ENCODE measurements around the gene NRSN2.
A peak's percentile ranks its signal among the peaks of the same experiment; 100 is the strongest.

The NRSN2 gene

GRCh38 chr20:358891-359555 lies 12.1 kb downstream of the NRSN2 start:
- no peak for TF ChIP-seq CTCF (IDR thresholded peaks at IDR 0.05; ENCODE audit: insufficient read depth, low read depth, low read length, missing control alignments)
- no peak overlapping the region for H3K4me3 ChIP-seq (ENCODE audit: low read depth, low read length)
- DNase-seq (ENCODE audit: low read depth): no peak

- DNase-seq (ENCODE audit: low read depth): peak; percentile 61
- no peak for TF ChIP-seq CTCF (IDR thresholded peaks at IDR 0.05; ENCODE audit: insufficient read depth, low read depth, low read length, missing control alignments)
- no peak overlapping the region for H3K4me3 ChIP-seq (ENCODE audit: low read depth, low read length)
Observed at GRCh38 chr20:361561-361960, 14.7 kb downstream of the NRSN2 start.

- TF ChIP-seq CTCF (IDR thresholded peaks at IDR 0.05; ENCODE audit: insufficient read depth, low read depth, low read length, missing control alignments): peak; percentile 36
- H3K4me3 ChIP-seq (ENCODE audit: low read depth, low read length): no peak overlapping the region
- DNase-seq (ENCODE audit: low read depth): peak; percentile 68
Observed at GRCh38 chr20:362271-363254, 15.7 kb downstream of the NRSN2 start.

GRCh38 chr20:363319-364078 lies 16.6 kb downstream of the NRSN2 start:
- DNase-seq (ENCODE audit: low read depth): no peak
- no peak for TF ChIP-seq CTCF (IDR thresholded peaks at IDR 0.05; ENCODE audit: insufficient read depth, low read depth, low read length, missing control alignments)
- no peak overlapping the region for H3K4me3 ChIP-seq (ENCODE audit: low read depth, low read length)

- DNase-seq (ENCODE audit: low read depth): no peak
- no peak overlapping the region for H3K4me3 ChIP-seq (ENCODE audit: low read depth, low read length)
- no peak for TF ChIP-seq CTCF (IDR thresholded peaks at IDR 0.05; ENCODE audit: insufficient read depth, low read depth, low read length, missing control alignments)
Observed at GRCh38 chr20:364905-365794, 18.2 kb downstream of the NRSN2 start.
